Kidney (tissue), 14 donors: Measurements from ENCODE around the gene SLC1A2. TPM values are rescaled to one million over a fixed set of nuclear protein-coding genes. Genes with fewer than 3 reads are reported as not detected.

ENCODE experiments used
- DNase-seq, 5 donors: peaks; one replicate each; pipeline ENCODE4 v3.0.0-alpha.2; 2013 to 2020
- FAIRE-seq: peaks from 2 replicates; lab custom pipeline; 2012; peaks lifted over from hg19 to GRCh38; lab: Jason Lieb, UNC
- H3K27ac ChIP-seq, 2 donors: one replicate each; pipeline ENCODE4 v1.7.0; 2013; ENCODE audit warnings: low read depth in 2 of 2, low read length in 2 of 2, inconsistent platforms in 1 of 2
- H3K27me3 ChIP-seq: one replicate; pipeline ENCODE4 v1.7.1; 2013; ENCODE audit warnings: low read length, inconsistent platforms; ENCODE audit not compliant: control insufficient read depth, insufficient read depth
- H3K36me3 ChIP-seq, 3 donors: one replicate each; pipeline versions ENCODE4 v1.7.0 to v1.7.1; 2013; ENCODE audit warnings: low read length in 3 of 3, control low read depth in 1 of 3, inconsistent platforms in 1 of 3; ENCODE audit not compliant: insufficient read depth in 3 of 3, control insufficient read depth in 2 of 3
- H3K4me1 ChIP-seq, 3 donors: one replicate each; pipeline versions ENCODE4 v1.7.0 to v1.7.1; 2013; ENCODE audit warnings: low read length in 3 of 3, inconsistent platforms in 1 of 3, low read depth in 1 of 3; ENCODE audit not compliant: control insufficient read depth in 2 of 3, insufficient read depth in 2 of 3
- H3K4me3 ChIP-seq, 3 donors: one replicate each; pipeline versions ENCODE4 v1.7.0 to v1.8.1; 2013; ENCODE audit warnings: low read length in 3 of 3, control low read depth in 1 of 3, inconsistent platforms in 1 of 3
- H3K9ac ChIP-seq, 3 donors: one replicate each; pipeline versions ENCODE4 v1.7.0 to v1.7.1; 2013; ENCODE audit warnings: low read length in 3 of 3, control low read depth in 1 of 3, inconsistent platforms in 1 of 3
- H3K9me3 ChIP-seq, 3 donors: one replicate each; pipeline versions ENCODE4 v1.7.0 to v1.7.1; 2013; ENCODE audit warnings: low read length in 3 of 3, control low read depth in 1 of 3, inconsistent platforms in 1 of 3; ENCODE audit not compliant: control insufficient read depth in 2 of 3, insufficient read depth in 1 of 3
- CTCF ChIP-seq: IDR thresholded peaks from 3 replicates; pipeline ENCODE4 v1.5.1; 2012; ENCODE audit warnings: mild to moderate bottlenecking, moderate library complexity, borderline replicate concordance; ENCODE audit not compliant: insufficient read depth; ENCODE audit errors: extremely low read depth
- intact Hi-C: fragments of 100-400 bp; cut with DNase I; formaldehyde crosslinking; loops from one replicate; pipeline ENCODE4 v1.11.1; 2022
- polyA plus RNA-seq: library from polyadenylated mRNA; stranded (reverse); fragments of 350-450 nt; fragmentation: Illumina TruSeq; extraction: RNeasy Lipid Tissue Mini Kit (QIAGEN cat#74804); gene quantifications from one replicate; pipeline ENCODE4 v1.2.3, GENCODE V29; 2014; ENCODE audit warnings: low read depth, low replicate concordance; ENCODE audit not compliant: insufficient read depth
- total RNA-seq: library from RNA; stranded (reverse); fragmentation: NEBNext Ultra II Directional; extraction: Animal tissue kit (Norgen Biotek cat#: 25700); gene quantifications from one replicate; pipeline ENCODE4 v1.2.1, GENCODE V29; 2021
- donor health status: control.
- donor health status: control.
- donor health status: control.
- donor health status: control.
- donor health status: control.
- donor health status: DM: yes; HTN: yes; CAD: no.
- donor health status: Normal renal cell carcinoma (clear cell type).

Gene SLC1A2
- total and polyA plus RNA-seq, 2 donors from 2014 or later, result 0.11 to 0.28 TPM

GRCh38 chr11:35275786-35276170 lies 143.6 kb downstream of the SLC1A2 start:
- no peak overlapping the region for H3K4me3 ChIP-seq
- FAIRE-seq (no peak), DNase-seq (no peak)
- intact Hi-C loops, result no loop called here
- no peaks in the 10 kb centered on the region for H3K36me3 ChIP-seq
- peaks cover 0 to 3% (median 0%) of the 10 kb centered on the region in 3 donors for H3K4me1 ChIP-seq
- H3K9ac ChIP-seq, result no peak overlapping the region
- no peaks in the 10 kb centered on the region for H3K27me3 ChIP-seq
- no peaks in the 10 kb centered on the region for H3K9me3 ChIP-seq
- peak overlapping the region in 1 of 2 donors; percentile 1 for H3K27ac ChIP-seq
- TF ChIP-seq CTCF, result no peak

- Histone ChIP-seq H3K36me3 (no peaks in the 10 kb centered on the region), H3K27ac (peak overlapping the region in 1 of 2 donors; percentile 18), H3K4me1 (peaks cover 0 to 3% (median 0%) of the 10 kb centered on the region in 3 donors), H3K4me3 (no peak overlapping the region), H3K27me3 (no peaks in the 10 kb centered on the region), H3K9ac (no peak overlapping the region), H3K9me3 (no peaks in the 10 kb centered on the region)
- intact Hi-C loops, result no loop called here
- FAIRE-seq (no peak), DNase-seq (peak in 1 of 5 donors; percentile 10)
- TF ChIP-seq CTCF, result no peak
These were observed 144.2 kb downstream of the SLC1A2 start for GRCh38 chr11:35274909-35275785.

GRCh38 chr11:35272391-35272902 lies 146.9 kb downstream of the SLC1A2 start:
- H3K36me3 ChIP-seq, result no peaks in the 10 kb centered on the region
- H3K9ac ChIP-seq, result no peak overlapping the region
- FAIRE-seq, result no peak
- H3K4me3 ChIP-seq, result no peak overlapping the region
- H3K27me3 ChIP-seq, result no peaks in the 10 kb centered on the region
- peaks cover 0 to 3% (median 0%) of the 10 kb centered on the region in 3 donors for H3K4me1 ChIP-seq
- H3K27ac ChIP-seq, result no peak overlapping the region
- intact Hi-C loops, result no loop called here
- DNase-seq, result no peak
- H3K9me3 ChIP-seq, result no peaks in the 10 kb centered on the region
- TF ChIP-seq CTCF, result no peak
